Measurements from ENCODE around the gene B4GAT1. TPM values are rescaled to one million over a fixed set of nuclear protein-coding genes. Genes with fewer than 3 reads are reported as not detected.

Gene B4GAT1
- total and polyA plus RNA-seq, 8 donors, result 3.5 to 22.3 (median 17.4) TPM

DNA sequence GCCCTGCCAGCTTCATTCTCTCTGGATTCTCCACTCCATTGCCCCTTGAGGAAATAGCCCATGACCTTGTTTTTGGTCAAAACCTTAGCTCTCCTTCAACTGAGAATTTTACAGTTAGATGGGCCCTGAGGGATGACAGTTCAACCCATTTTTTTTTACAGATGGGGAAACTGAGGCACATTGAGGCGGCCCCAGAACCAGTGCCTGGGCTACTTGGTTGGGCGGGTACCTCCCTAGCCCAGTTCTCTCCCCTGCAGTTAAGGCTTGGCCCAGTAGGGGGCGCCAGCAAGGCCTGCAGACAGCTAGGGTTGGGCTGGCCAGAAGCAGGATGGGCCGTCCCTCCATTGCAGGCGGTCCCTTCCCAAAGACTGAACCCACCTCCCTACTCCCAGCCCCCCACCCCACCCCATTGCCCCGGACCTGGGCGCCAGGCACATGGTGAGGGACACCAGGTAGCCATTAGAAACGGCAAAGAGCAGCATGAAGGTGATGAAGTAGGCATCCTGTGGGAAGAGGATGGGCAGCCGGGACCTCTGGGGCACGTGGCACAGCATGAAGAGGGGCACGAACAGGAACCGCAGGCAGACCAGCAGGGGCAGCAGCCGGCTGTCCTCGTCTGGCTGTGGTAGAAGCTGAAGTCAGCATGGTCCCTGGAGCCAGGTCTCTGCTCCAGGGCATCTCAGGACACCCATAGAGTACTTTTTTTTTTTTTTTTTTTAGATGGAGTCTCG is 16.5 kb upstream of the B4GAT1 start:
- peaks cover 0 to 22% (median 17%) of the 10 kb centered on the region in 4 donors for H3K36me3 ChIP-seq
- intact Hi-C loops (cut with DNase I; ENCODE audit: low total_unique reads), result no loop called here

GRCh38 chr11:66363187-66363601 is 15.8 kb upstream of the B4GAT1 start:
- DNase-seq, result peak in 1 of 2 donors; percentile 34
- H3K9me3 ChIP-seq, result no peaks in the 10 kb centered on the region
- intact Hi-C loops (cut with DNase I; ENCODE audit: low total_unique reads), result no loop called here
- no peak for TF ChIP-seq CTCF (IDR thresholded peaks at IDR 0.05)
- TF ChIP-seq POLR2A (IDR thresholded peaks at IDR 0.05), result no peak
- no peak for TF ChIP-seq EP300 (IDR thresholded peaks at IDR 0.05)
- TF ChIP-seq POLR2AphosphoS5 (IDR thresholded peaks at IDR 0.05), result no peak
- H3K36me3 ChIP-seq, result peaks cover 0 to 22% (median 17%) of the 10 kb centered on the region in 4 donors
- WGBS, 5 donors, result 49 to 80% (median 65%) methylated on average over 11 to 14 of the region's 14 CpGs
- no peaks in the 10 kb centered on the region for H3K27me3 ChIP-seq
- peaks cover 0 to 14% (median 9%) of the 10 kb centered on the region in 4 donors for H3K4me1 ChIP-seq
- H3K4me3 ChIP-seq, result no peak overlapping the region
- peak overlapping the region in 4 of 5 donors; percentile 39 to 65 (median 43) for H3K27ac ChIP-seq

More for the DNA sequence above, 16.5 kb upstream of the B4GAT1 start:
- Histone ChIP-seq H3K4me1 (peaks cover 0 to 14% (median 10%) of the 10 kb centered on the region in 4 donors), H3K9me3 (no peaks in the 10 kb centered on the region), H3K4me3 (no peak overlapping the region), H3K27ac (peak overlapping the region in 4 of 5 donors; percentile 39 to 65 (median 43)), H3K27me3 (no peaks in the 10 kb centered on the region)
- TF ChIP-seq POLR2A (IDR thresholded peaks at IDR 0.05) (no peak), CTCF (IDR thresholded peaks at IDR 0.05) (peak in 4 of 7 experiments; percentile 11 to 49 (median 28))
- peak; percentile 55 to 63 for DNase-seq
- WGBS, 5 donors, result 70 to 77% (median 75%) methylated on average over 8 to 15 of the region's 15 CpGs

DNA sequence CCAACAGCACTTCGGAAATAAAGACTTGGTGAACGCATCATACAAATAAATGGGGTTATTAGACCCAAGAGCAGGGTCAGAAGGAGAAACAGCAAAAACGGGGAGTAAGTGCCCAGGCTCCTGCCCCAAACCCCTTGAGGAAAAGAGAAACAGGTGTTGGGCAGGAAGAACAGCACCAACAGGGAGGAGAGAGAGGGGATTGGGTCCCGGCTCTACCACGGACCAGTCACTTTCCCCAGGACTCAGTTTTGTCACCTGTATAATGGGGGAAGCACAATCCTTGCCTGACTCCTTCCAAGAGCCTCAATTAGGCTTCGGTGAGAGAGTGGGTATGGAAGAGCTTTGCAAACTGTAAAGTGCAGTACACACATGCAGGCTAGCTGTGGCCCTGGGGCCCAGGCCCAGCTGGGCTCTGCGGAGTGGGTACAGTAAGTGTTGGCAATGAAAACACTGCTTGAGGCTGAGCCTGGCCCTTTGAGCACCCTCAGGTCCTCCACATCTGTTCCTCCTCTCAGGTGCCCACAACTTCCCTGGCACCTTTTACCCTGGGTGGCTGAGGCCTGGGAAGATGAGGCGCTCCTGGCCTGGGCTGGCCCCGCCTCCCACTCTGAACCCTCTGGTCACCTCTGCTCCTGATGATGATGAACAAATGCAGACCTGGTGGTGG is 15.2 kb upstream of the B4GAT1 start:
- Histone ChIP-seq H3K27me3 (no peaks in the 10 kb centered on the region), H3K9me3 (no peaks in the 10 kb centered on the region), H3K36me3 (peaks cover 0 to 22% (median 17%) of the 10 kb centered on the region in 4 donors), H3K27ac (peak overlapping the region in 4 of 5 donors; percentile 33 to 65 (median 43)), H3K4me1 (peaks cover 0 to 14% (median 9%) of the 10 kb centered on the region in 4 donors), H3K4me3 (no peak overlapping the region)
- intact Hi-C loops (cut with DNase I; ENCODE audit: low total_unique reads), result no loop called here
- TF ChIP-seq POLR2AphosphoS5 (IDR thresholded peaks at IDR 0.05) (no peak), POLR2A (IDR thresholded peaks at IDR 0.05) (no peak), CTCF (IDR thresholded peaks at IDR 0.05) (no peak), EP300 (IDR thresholded peaks at IDR 0.05) (no peak)
- 73 to 80% (median 78%) methylated on average over 9 of the region's 9 CpGs for WGBS, 5 donors
- no peak for DNase-seq

GRCh38 chr11:66361502-66361941 is 14.1 kb upstream of the B4GAT1 start:
- intact Hi-C loops (cut with DNase I; ENCODE audit: low total_unique reads), result no loop called here

More at GRCh38 chr11:66361502-66361941, 14.1 kb upstream of the B4GAT1 start:
- H3K4me3 ChIP-seq, result no peak overlapping the region
- H3K4me1 ChIP-seq, result peaks cover 0 to 14% (median 9%) of the 10 kb centered on the region in 4 donors
- no peaks in the 10 kb centered on the region for H3K27me3 ChIP-seq
- 41 to 68% (median 55%) methylated on average over 6 of the region's 6 CpGs for WGBS, 5 donors
- peaks cover 0 to 22% (median 17%) of the 10 kb centered on the region in 4 donors for H3K36me3 ChIP-seq
- TF ChIP-seq CTCF (IDR thresholded peaks at IDR 0.05), result no peak
- no peak for TF ChIP-seq EP300 (IDR thresholded peaks at IDR 0.05)
- no peak for TF ChIP-seq POLR2A (IDR thresholded peaks at IDR 0.05)
- TF ChIP-seq POLR2AphosphoS5 (IDR thresholded peaks at IDR 0.05), result no peak
- no peaks in the 10 kb centered on the region for H3K9me3 ChIP-seq
- no peak overlapping the region for H3K27ac ChIP-seq
- DNase-seq, result no peak

Measured in stomach (tissue), 9 donors.